GM23248 (cell line): ENCODE data around the gene INS.

Source experiments
- EZH2 ChIP-seq: fragments of 200-600 bp; sonication (generic); IDR thresholded peaks from 2 replicates; pipeline ENCODE4 v1.6.1; 2018; ENCODE audit warnings: antibody characterized with exemption, mild to moderate bottlenecking; ENCODE audit not compliant: insufficient read depth, poor library complexity, severe bottlenecking
- EZH2phosphoT487 ChIP-seq: fragments of 200-600 bp; sonication (generic); IDR thresholded peaks from 2 replicates; pipeline ENCODE4 v1.6.1; 2018; ENCODE audit warnings: antibody characterized with exemption, moderate library complexity, mild to moderate bottlenecking, low read depth; ENCODE audit not compliant: insufficient read depth

GRCh38 chr11:2134022-2135010 lies 26.7 kb downstream of the INS start:
- TF ChIP-seq EZH2phosphoT487 (no peak), EZH2 (no peak)
